Measurements from ENCODE around the gene RPS26.
"Not testable (repeated sequence)": the region's sequence is repeated elsewhere in the genome, so short reads cannot be mapped to it uniquely, and the experiment has no call there.

The RPS26 gene

DNA sequence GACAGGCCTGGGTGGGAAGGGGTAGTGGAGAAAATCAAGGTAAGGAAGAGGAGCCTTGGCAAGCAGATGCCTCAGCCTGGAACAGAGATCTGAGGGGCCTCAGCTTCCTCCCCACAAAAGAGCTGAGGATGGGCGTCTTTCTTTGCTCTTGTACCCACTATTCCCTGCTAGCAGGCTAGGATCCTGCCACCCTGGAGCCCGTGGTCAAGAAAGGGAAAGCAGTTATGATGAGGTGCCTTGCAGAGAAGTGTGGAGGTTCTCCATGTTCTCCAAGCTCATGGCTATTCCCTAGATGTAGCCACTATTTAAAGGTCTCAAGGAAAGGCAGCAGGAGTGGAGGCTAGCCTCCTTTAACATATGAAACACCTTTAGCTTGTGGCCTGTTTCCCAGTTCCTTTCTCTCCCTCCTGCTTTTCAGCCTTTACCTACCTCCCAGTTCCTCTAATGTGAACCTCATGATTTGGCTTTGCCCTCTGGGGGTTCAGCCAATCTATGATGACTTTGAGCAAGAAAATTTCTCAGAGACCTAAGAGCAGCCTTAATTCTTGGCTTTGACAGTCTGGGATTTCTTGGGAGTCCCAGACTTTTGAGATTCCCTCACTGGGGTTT lies 19.7 kb upstream of the RPS26 start:
- no peak for DNase-seq (ENCODE audit: low read depth)

- DNase-seq (ENCODE audit: low read depth): peak; percentile 18
These were observed 13.1 kb upstream of the RPS26 start for GRCh38 chr12:56028511-56029165.

DNA sequence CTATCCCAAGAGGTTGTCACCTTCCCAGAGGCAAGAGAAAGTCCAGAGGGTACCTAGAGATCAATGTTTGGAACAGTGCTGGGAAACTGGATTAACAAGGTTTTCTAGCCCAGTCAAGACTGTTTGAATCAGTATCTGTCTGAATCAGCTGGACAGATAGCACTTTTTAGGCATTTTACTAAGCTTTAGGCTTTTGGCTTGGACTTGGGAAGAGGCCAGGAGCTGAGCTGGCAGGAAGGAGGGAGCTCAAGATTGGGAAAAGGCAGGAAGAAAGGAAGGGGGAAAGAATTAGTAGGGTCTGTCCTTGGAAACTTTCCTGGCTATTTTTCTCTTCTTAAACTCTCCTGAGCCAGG lies 12.6 kb upstream of the RPS26 start:
- DNase-seq (ENCODE audit: low read depth): peak; percentile 34

- peak; percentile 66 for DNase-seq (ENCODE audit: low read depth)
These were observed 11.9 kb upstream of the RPS26 start for GRCh38 chr12:56029666-56030293.

- no peak for DNase-seq (ENCODE audit: low read depth)
These were observed 9.7 kb upstream of the RPS26 start for GRCh38 chr12:56031987-56032386.

GRCh38 chr12:56034586-56035332 lies 7.0 kb upstream of the RPS26 start:
- DNase-seq (ENCODE audit: low read depth): no peak

- no peak for DNase-seq (ENCODE audit: low read depth)
These were observed 4.6 kb upstream of the RPS26 start for GRCh38 chr12:56037161-56037560.

DNA sequence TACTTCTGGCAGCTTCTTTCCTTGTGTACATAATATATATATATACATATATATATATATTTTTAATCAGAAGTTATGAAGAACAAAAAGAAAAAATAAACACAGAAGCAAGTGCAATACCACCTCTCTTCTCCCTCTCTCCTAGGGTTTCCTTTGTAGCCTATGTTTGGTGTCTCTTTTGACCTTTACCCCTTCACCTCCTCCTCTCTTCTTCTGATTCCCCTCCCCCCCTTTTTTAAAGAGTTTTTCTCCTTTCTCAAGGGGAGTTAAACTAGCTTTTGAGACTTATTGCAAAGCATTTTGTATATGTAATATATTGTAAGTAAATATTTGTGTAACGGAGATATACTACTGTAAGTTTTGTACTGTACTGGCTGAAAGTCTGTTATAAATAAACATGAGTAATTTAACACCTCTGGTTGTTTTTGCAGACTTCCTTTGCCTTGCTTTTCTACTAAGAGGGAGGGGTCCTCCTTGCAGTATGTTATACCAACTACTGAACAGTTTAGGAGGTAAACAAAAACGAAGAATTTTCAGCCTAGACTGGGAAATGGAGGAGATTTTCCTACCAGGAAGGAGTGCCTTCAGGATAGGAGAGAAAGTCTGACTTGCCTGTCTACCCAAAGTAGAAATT lies 3.6 kb upstream of the RPS26 start:
- DNase-seq (ENCODE audit: low read depth): no peak

GRCh38 chr12:56040151-56040550 lies 1.6 kb upstream of the RPS26 start:
- DNase-seq (ENCODE audit: low read depth): no peak

DNA sequence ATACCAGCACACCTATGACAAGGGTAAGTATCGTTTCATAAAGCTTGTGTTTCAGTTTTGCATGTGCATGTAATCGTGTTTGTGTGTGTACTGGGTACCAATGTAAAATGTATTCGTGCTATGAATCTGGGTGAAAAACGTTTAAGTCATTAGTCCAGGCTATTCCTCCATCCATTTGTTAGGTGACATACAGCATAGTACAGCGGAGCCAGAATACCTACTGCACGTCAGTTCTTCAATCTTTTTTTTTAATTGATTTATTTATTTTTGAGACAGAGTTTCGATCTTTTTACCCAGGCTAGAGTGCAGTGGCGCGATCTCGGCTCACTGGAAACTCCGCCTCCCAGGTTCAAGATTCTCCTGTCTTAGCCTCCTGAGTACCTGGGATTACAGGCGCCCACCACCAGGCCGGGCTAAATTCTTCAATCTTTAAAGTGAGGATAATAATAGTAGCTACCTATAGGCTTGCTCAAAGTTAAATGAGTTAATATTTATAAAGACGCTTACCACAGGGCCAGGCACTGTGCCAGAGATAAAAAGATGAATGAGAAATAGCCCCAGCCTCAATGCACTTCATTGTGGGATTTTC lies 661 bp upstream of the RPS26 start:
- DNase-seq (ENCODE audit: low read depth): no peak

DNA sequence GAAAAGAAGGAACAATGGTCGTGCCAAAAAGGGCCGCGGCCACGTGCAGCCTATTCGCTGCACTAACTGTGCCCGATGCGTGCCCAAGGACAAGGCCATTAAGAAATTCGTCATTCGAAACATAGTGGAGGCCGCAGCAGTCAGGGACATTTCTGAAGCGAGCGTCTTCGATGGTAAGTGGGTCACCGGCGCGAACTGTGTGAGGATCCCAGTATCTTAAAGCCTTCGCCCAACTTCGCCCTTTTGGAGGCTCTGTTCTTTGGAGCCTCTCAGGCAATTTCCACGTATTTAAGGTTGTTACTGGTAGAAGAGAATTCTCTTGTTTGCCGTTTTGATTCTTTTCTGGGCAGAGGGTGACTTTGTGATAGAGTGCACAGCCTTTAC lies 704 bp downstream of the RPS26 start:
- DNase-seq (ENCODE audit: low read depth): peak; percentile 6

GRCh38 chr12:56042843-56043242 lies 1.1 kb downstream of the RPS26 start:
- DNase-seq (ENCODE audit: low read depth): no peak

GRCh38 chr12:56046027-56046780 lies 4.5 kb downstream of the RPS26 start:
- no peak for DNase-seq (ENCODE audit: low read depth)

GRCh38 chr12:56053407-56053893 lies 11.7 kb downstream of the RPS26 start:
- DNase-seq (ENCODE audit: low read depth): no peak

GRCh38 chr12:56059964-56060363 lies 18.2 kb downstream of the RPS26 start:
- peak; percentile 53 for DNase-seq (ENCODE audit: low read depth)

DNA sequence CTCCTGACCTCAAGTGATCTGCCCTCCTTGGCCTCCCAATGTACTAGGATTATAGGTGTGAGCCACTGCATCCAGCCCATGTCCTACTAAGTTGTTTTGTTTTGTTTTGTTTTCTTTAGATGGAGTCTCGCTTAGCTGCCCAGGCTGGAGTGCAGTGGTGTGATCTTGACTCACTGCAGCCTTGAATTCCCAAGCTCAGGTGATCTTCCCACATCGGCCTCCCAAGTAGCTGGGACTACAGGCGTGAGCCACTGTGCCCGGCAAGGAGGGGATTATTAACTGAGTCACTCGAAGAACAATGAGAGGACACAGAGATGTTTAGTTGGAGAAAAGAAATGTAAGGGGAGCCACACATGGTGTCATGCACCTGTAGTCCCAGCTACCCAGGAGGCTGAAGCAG lies 20.3 kb downstream of the RPS26 start:
- no peak for DNase-seq (ENCODE audit: low read depth)

GRCh38 chr12:56062996-56063395 lies 21.3 kb downstream of the RPS26 start:
- DNase-seq (ENCODE audit: low read depth): peak; percentile 49

- DNase-seq (ENCODE audit: low read depth): peak; percentile 49
These were observed 29.9 kb downstream of the RPS26 start for GRCh38 chr12:56071648-56072047.

GRCh38 chr12:56074396-56074795 lies 32.7 kb downstream of the RPS26 start:
- DNase-seq (ENCODE audit: low read depth): no peak

DNA sequence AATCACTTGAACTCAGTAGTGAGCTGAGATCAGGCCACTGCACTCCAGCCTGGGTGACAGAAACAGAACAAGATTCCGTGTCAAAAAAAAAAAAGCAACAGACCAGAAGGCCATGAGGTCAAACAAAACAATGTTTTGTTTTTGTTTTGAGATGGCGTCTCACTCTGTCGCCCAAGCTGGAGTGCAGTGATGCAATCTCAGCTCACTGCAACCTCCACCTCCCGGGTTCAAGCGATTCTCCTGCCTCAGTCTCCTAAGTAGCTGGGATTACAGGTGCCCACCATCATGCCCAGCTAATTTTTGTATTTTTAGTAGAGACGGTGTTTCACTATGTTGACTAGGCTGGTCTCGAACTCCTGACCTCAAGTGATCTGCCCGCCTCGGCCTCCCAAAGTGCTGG lies 36.2 kb downstream of the RPS26 start:
- not testable (repeated sequence) for DNase-seq (ENCODE audit: low read depth)

GRCh38 chr12:56078427-56078826 lies 36.7 kb downstream of the RPS26 start:
- no peak for DNase-seq (ENCODE audit: low read depth)

Measured in iris pigment epithelial cell (primary cell).